Measurements from ENCODE around the gene NBR1.
A peak's percentile ranks its signal among the peaks of the same experiment; 100 is the strongest.

Gene NBR1, protein sequence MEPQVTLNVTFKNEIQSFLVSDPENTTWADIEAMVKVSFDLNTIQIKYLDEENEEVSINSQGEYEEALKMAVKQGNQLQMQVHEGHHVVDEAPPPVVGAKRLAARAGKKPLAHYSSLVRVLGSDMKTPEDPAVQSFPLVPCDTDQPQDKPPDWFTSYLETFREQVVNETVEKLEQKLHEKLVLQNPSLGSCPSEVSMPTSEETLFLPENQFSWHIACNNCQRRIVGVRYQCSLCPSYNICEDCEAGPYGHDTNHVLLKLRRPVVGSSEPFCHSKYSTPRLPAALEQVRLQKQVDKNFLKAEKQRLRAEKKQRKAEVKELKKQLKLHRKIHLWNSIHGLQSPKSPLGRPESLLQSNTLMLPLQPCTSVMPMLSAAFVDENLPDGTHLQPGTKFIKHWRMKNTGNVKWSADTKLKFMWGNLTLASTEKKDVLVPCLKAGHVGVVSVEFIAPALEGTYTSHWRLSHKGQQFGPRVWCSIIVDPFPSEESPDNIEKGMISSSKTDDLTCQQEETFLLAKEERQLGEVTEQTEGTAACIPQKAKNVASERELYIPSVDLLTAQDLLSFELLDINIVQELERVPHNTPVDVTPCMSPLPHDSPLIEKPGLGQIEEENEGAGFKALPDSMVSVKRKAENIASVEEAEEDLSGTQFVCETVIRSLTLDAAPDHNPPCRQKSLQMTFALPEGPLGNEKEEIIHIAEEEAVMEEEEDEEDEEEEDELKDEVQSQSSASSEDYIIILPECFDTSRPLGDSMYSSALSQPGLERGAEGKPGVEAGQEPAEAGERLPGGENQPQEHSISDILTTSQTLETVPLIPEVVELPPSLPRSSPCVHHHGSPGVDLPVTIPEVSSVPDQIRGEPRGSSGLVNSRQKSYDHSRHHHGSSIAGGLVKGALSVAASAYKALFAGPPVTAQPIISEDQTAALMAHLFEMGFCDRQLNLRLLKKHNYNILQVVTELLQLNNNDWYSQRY

DNA sequence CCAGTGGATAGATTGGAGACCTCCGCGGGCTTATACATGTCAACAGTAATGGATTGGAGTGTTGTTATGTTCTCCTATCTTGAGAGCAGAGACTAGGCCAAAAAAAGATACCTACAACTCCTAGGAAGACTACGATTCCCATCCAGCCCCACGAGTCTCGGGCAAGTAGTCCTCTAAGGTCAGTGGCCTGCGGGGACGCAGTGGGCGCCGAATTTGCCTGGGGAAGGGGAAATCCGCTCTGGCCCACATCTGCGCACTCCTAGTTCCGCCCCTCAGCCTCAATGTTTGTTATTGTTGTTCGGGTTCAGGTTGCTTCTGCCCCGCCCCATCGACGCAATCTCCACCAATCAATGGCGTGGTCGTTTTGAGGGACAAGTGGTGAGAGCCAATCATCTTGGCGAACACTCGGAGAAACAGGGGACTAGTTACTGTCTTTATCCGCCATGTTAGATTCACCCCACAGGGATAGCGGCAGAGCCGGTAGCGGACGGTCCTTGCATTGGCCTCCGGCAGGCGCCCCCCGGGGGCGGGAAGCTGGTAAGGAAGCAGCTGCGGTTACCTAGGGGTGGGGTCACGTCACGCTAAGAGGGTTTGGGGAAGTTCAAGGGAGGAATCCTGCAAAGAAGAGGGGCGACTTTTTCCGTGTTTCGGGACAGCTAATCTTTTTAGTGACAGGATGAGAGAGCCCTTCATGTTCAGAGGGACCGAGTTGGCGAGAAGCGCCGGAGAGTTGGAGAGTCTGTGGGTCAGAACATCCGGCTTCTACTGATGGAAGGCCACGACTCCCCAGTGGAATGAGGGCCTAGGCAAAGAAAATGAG lies at the start of gene NBR1:
Gene NBR1, plus strand, starts transcription at position 449 of the 820 bp plus-strand sequence. CDS start 4,586 bp downstream, outside the sequence.
- Histone ChIP-seq H3K27ac (ENCODE audit: extremely low read depth, low read depth, low read length) (peak within 1 kb of the TSS; percentile 72), H3K36me3 (ENCODE audit: control insufficient read depth in 2 of 2, insufficient read depth in 1 of 2, low read length in 2 of 2) (peaks cover 0 to 22% of the 10 kb centered on the region in 2 experiments), H3K9me3 (ENCODE audit: control insufficient read depth, insufficient read depth, low read depth, low read length) (no peaks in the 10 kb centered on the region), H3K4me3 (ENCODE audit: low read depth, low read length) (peak within 1 kb of the TSS; percentile 91), H3K4me1 (ENCODE audit: control insufficient read depth, insufficient read depth, low read length) (peaks cover 4% of the 10 kb centered on the region; the same call in 1 of the 2 replicates)
- ChIA-PET POLR2A (interaction anchor here (0.9 to 1.9 kb wide), 7 partner anchors 46 to 347 kb away, joined by 3 to 17 read pairs (median 8); partner anchors contain the start of genes BECN1, BRCA1, RPL27 and VAT1), CTCF (interaction anchor here (0.9 to 1.1 kb wide), 3 partner anchors 28 to 314 kb away, joined by 3 read pairs; no protein-coding TSS in a partner anchor)
- TF ChIP-seq ZNF280C (tag by site-specific recombination; IDR thresholded peaks at IDR 0.05) (no peak), ZNF394 (tag by site-specific recombination; IDR thresholded peaks at IDR 0.05; ENCODE audit: borderline replicate concordance) (peak; percentile 65), PATZ1 (tag by site-specific recombination; IDR thresholded peaks at IDR 0.05) (peak; percentile 93), ZNF10 (tag by site-specific recombination; IDR thresholded peaks at IDR 0.05) (peak; percentile 31; the same call in 1 of the 2 replicates), SCRT1 (tag by site-specific recombination; IDR thresholded peaks at IDR 0.05; ENCODE audit: borderline replicate concordance) (no peak), KLF8 (tag by site-specific recombination; IDR thresholded peaks at IDR 0.05) (0 out of 2 replicates have a peak, but pooled peaks have one; percentile 17), ZNF791 (tag by site-specific recombination; IDR thresholded peaks at IDR 0.05) (no peak), SP7 (tag by site-specific recombination; IDR thresholded peaks at IDR 0.05) (peak; percentile 13; the same call in 1 of the 2 replicates), ZNF785 (tag by site-specific recombination; IDR thresholded peaks at IDR 0.05) (no peak), ZNF280D (tag by site-specific recombination; IDR thresholded peaks at IDR 0.05) (no peak)
- TF ChIP-seq, protein P1, sequence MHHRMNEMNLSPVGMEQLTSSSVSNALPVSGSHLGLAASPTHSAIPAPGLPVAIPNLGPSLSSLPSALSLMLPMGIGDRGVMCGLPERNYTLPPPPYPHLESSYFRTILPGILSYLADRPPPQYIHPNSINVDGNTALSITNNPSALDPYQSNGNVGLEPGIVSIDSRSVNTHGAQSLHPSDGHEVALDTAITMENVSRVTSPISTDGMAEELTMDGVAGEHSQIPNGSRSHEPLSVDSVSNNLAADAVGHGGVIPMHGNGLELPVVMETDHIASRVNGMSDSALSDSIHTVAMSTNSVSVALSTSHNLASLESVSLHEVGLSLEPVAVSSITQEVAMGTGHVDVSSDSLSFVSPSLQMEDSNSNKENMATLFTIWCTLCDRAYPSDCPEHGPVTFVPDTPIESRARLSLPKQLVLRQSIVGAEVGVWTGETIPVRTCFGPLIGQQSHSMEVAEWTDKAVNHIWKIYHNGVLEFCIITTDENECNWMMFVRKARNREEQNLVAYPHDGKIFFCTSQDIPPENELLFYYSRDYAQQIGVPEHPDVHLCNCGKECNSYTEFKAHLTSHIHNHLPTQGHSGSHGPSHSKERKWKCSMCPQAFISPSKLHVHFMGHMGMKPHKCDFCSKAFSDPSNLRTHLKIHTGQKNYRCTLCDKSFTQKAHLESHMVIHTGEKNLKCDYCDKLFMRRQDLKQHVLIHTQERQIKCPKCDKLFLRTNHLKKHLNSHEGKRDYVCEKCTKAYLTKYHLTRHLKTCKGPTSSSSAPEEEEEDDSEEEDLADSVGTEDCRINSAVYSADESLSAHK (tag by site-specific recombination; IDR thresholded peaks at IDR 0.05) = no peak
- TF ChIP-seq, protein P2, sequence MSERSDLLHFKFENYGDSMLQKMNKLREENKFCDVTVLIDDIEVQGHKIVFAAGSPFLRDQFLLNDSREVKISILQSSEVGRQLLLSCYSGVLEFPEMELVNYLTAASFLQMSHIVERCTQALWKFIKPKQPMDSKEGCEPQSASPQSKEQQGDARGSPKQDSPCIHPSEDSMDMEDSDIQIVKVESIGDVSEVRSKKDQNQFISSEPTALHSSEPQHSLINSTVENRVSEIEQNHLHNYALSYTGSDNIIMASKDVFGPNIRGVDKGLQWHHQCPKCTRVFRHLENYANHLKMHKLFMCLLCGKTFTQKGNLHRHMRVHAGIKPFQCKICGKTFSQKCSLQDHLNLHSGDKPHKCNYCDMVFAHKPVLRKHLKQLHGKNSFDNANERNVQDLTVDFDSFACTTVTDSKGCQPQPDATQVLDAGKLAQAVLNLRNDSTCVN (tag by site-specific recombination; optimal IDR thresholded peaks at IDR 0.05) = no peak
- TF ChIP-seq, protein P3, sequence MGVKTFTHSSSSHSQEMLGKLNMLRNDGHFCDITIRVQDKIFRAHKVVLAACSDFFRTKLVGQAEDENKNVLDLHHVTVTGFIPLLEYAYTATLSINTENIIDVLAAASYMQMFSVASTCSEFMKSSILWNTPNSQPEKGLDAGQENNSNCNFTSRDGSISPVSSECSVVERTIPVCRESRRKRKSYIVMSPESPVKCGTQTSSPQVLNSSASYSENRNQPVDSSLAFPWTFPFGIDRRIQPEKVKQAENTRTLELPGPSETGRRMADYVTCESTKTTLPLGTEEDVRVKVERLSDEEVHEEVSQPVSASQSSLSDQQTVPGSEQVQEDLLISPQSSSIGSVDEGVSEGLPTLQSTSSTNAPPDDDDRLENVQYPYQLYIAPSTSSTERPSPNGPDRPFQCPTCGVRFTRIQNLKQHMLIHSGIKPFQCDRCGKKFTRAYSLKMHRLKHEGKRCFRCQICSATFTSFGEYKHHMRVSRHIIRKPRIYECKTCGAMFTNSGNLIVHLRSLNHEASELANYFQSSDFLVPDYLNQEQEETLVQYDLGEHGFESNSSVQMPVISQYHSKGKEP (tag by site-specific recombination; IDR thresholded peaks at IDR 0.05) = no peak
- TF ChIP-seq, protein P4, sequence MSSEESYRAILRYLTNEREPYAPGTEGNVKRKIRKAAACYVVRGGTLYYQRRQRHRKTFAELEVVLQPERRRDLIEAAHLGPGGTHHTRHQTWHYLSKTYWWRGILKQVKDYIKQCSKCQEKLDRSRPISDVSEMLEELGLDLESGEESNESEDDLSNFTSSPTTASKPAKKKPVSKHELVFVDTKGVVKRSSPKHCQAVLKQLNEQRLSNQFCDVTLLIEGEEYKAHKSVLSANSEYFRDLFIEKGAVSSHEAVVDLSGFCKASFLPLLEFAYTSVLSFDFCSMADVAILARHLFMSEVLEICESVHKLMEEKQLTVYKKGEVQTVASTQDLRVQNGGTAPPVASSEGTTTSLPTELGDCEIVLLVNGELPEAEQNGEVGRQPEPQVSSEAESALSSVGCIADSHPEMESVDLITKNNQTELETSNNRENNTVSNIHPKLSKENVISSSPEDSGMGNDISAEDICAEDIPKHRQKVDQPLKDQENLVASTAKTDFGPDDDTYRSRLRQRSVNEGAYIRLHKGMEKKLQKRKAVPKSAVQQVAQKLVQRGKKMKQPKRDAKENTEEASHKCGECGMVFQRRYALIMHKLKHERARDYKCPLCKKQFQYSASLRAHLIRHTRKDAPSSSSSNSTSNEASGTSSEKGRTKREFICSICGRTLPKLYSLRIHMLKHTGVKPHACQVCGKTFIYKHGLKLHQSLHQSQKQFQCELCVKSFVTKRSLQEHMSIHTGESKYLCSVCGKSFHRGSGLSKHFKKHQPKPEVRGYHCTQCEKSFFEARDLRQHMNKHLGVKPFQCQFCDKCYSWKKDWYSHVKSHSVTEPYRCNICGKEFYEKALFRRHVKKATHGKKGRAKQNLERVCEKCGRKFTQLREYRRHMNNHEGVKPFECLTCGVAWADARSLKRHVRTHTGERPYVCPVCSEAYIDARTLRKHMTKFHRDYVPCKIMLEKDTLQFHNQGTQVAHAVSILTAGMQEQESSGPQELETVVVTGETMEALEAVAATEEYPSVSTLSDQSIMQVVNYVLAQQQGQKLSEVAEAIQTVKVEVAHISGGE (tag by site-specific recombination; conservative IDR thresholded peaks at IDR 0.05; ENCODE audit: low read depth) = peak; percentile 43

Measured in HEK293 (cell line).